Measurements from ENCODE around the gene ATP13A1.

Gene ATP13A1

GRCh38 chr19:19662871-19663255, 613 bp downstream of the ATP13A1 start:
- no peak for DNase-seq (ENCODE audit: low read depth, low spot score)

- no peak for DNase-seq (ENCODE audit: low read depth, low spot score)
These were observed 1.1 kb downstream of the ATP13A1 start for GRCh38 chr19:19662344-19662743.

- no peak for DNase-seq (ENCODE audit: low read depth, low spot score)
These were observed 1.7 kb downstream of the ATP13A1 start for GRCh38 chr19:19661675-19662251.

- no peak for DNase-seq (ENCODE audit: low read depth, low spot score)
These were observed 2.3 kb downstream of the ATP13A1 start for GRCh38 chr19:19661141-19661674.

GRCh38 chr19:19659646-19660245, 3.7 kb downstream of the ATP13A1 start:
- DNase-seq (ENCODE audit: low read depth, low spot score), result no peak

- no peak for DNase-seq (ENCODE audit: low read depth, low spot score)
These were observed 6.1 kb downstream of the ATP13A1 start for GRCh38 chr19:19657397-19657783.

- DNase-seq (ENCODE audit: low read depth, low spot score), result no peak
These were observed 6.8 kb downstream of the ATP13A1 start for GRCh38 chr19:19656451-19657396.

- DNase-seq (ENCODE audit: low read depth, low spot score), result no peak
These were observed 7.7 kb downstream of the ATP13A1 start for GRCh38 chr19:19655641-19656343.

- no peak for DNase-seq (ENCODE audit: low read depth, low spot score)
These were observed 8.4 kb downstream of the ATP13A1 start for GRCh38 chr19:19655051-19655594.

- DNase-seq (ENCODE audit: low read depth, low spot score), result no peak
These were observed 9.0 kb downstream of the ATP13A1 start for GRCh38 chr19:19654441-19654840.

- DNase-seq (ENCODE audit: low read depth, low spot score), result no peak
These were observed 9.8 kb downstream of the ATP13A1 start for GRCh38 chr19:19653597-19654147.

- DNase-seq (ENCODE audit: low read depth, low spot score), result no peak
These were observed 10.8 kb downstream of the ATP13A1 start for GRCh38 chr19:19652482-19653295.

GRCh38 chr19:19651076-19651475, 12.4 kb downstream of the ATP13A1 start:
- no peak for DNase-seq (ENCODE audit: low read depth, low spot score)

- no peak for DNase-seq (ENCODE audit: low read depth, low spot score)
These were observed 13.1 kb downstream of the ATP13A1 start for GRCh38 chr19:19650331-19650730.

GRCh38 chr19:19649580-19649995, 13.9 kb downstream of the ATP13A1 start:
- DNase-seq (ENCODE audit: low read depth, low spot score), result no peak

- DNase-seq (ENCODE audit: low read depth, low spot score), result no peak
These were observed 14.3 kb downstream of the ATP13A1 start for GRCh38 chr19:19649155-19649554.

- DNase-seq (ENCODE audit: low read depth, low spot score), result no peak
These were observed 16.2 kb downstream of the ATP13A1 start for GRCh38 chr19:19647037-19647835.

GRCh38 chr19:19645233-19645870, 18.1 kb downstream of the ATP13A1 start:
- no peak for DNase-seq (ENCODE audit: low read depth, low spot score)

- DNase-seq (ENCODE audit: low read depth, low spot score), result no peak
These were observed 19.5 kb downstream of the ATP13A1 start for GRCh38 chr19:19644054-19644388.

All from smooth muscle cell of the brain vasculature (primary cell).